Progenitor cell of endocrine pancreas (in vitro differentiated cells): ENCODE data around the gene NOP53. TPM values are rescaled to one million over a fixed set of nuclear protein-coding genes. Genes with fewer than 3 reads are reported as not detected.

Experiments
- DNase-seq: peaks from one replicate; pipeline ENCODE4 v3.0.0; 2021; ENCODE audit warnings: low spot score; ENCODE audit not compliant: unreplicated experiment
- H3K27ac Mint-ChIP-seq: 2 replicates; pipeline ENCODE4 v1.8.0; 2021; ENCODE audit warnings: mild to moderate bottlenecking, moderate library complexity, mixed read lengths
- H3K27me3 Mint-ChIP-seq: 2 replicates; pipeline ENCODE4 v1.8.0; 2021; ENCODE audit warnings: mixed read lengths
- H3K36me3 Mint-ChIP-seq: 2 replicates; pipeline ENCODE4 v1.8.0; 2022; ENCODE audit warnings: mixed read lengths; ENCODE audit not compliant: insufficient read depth
- H3K4me1 Mint-ChIP-seq: 2 replicates; pipeline ENCODE4 v1.8.0; 2021; ENCODE audit warnings: low read depth, mixed read lengths
- H3K4me3 Mint-ChIP-seq: 2 replicates; pipeline ENCODE4 v1.8.0; 2021; ENCODE audit warnings: low read depth, mild to moderate bottlenecking, moderate library complexity, mixed read lengths
- H3K9me3 Mint-ChIP-seq: 2 replicates; pipeline ENCODE4 v1.8.0; 2021; ENCODE audit warnings: low read depth, mixed read lengths
- total RNA-seq: library from RNA; stranded (reverse); gene quantifications from 2 replicates; pipeline ENCODE4 v1.2.1, GENCODE V29; 2021
- TF ChIP-seq, protein P1 (sequence below): fragments of 200-600 bp; sonication (generic); IDR thresholded peaks from one replicate; pipeline ENCODE4 v1.5.0; 2021; ENCODE audit warnings: antibody characterized with exemption, mild to moderate bottlenecking; ENCODE audit not compliant: unreplicated experiment

NOP53 gene
- total RNA-seq, 1 donor from 2014 or later: 301 TPM

DNA sequence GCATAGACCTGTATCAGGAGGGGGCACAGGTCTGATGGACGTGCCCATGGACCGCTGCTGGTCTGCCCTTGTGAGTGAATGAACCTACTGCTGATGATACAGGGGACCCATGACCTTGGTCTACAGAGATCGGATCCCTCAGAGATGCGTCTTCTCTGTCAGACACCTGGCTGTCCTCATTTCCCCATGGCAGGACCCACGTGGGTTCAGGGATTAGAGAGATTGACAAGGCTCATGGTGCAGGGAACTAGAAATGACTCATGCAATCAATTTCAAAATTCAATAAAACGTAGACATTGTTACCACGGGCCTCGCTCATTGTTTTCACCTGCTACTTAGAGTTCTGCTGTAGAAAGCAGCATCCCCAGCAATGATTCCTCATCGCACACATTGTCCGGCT is 60.0 kb downstream of the NOP53 start:
- H3K27ac Mint-ChIP-seq: no peak overlapping the region
- DNase-seq: no peak
- peaks cover 1% of the 10 kb centered on the region for H3K36me3 Mint-ChIP-seq
- TF ChIP-seq, protein P1, sequence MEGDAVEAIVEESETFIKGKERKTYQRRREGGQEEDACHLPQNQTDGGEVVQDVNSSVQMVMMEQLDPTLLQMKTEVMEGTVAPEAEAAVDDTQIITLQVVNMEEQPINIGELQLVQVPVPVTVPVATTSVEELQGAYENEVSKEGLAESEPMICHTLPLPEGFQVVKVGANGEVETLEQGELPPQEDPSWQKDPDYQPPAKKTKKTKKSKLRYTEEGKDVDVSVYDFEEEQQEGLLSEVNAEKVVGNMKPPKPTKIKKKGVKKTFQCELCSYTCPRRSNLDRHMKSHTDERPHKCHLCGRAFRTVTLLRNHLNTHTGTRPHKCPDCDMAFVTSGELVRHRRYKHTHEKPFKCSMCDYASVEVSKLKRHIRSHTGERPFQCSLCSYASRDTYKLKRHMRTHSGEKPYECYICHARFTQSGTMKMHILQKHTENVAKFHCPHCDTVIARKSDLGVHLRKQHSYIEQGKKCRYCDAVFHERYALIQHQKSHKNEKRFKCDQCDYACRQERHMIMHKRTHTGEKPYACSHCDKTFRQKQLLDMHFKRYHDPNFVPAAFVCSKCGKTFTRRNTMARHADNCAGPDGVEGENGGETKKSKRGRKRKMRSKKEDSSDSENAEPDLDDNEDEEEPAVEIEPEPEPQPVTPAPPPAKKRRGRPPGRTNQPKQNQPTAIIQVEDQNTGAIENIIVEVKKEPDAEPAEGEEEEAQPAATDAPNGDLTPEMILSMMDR: no peak
- peaks cover 5% of the 10 kb centered on the region for H3K9me3 Mint-ChIP-seq
- H3K4me1 Mint-ChIP-seq: no peaks in the 10 kb centered on the region
- H3K4me3 Mint-ChIP-seq: no peak overlapping the region
- no peaks in the 10 kb centered on the region for H3K27me3 Mint-ChIP-seq

DNA sequence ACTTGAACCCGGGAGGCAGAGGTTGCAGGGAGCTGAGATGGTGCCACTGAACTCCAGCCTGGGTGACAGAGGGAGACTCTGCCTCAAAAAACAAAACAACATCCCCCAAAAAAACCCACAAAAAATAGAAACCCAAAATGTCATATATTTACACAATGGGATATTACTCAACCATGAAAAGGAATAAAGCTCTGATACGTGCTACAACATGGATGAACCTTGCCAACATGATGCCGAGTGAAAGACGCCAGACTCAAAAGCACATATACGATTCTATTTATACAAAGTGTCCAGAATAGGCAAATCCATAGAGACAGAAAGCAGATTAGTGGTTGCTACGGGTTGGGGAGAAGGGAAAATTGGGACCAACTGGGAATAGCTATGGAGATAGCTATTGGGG is 61.1 kb downstream of the NOP53 start:
- H3K36me3 Mint-ChIP-seq: no peaks in the 10 kb centered on the region
- no peak overlapping the region for H3K4me3 Mint-ChIP-seq
- H3K27ac Mint-ChIP-seq: no peak overlapping the region
- H3K4me1 Mint-ChIP-seq: no peaks in the 10 kb centered on the region
- DNase-seq: no peak
- TF ChIP-seq, protein P1: no peak
- no peaks in the 10 kb centered on the region for H3K9me3 Mint-ChIP-seq
- no peaks in the 10 kb centered on the region for H3K27me3 Mint-ChIP-seq

Other genes with a start within 250 kb of the NOP53 start
- 77.8 and 80.0 TPM in 2 replicates for gene NAPA, start 230.5 kb upstream of the NOP53 start, total RNA-seq
- not detected in 2 replicates for gene ZNF541, start 172.4 kb upstream of the NOP53 start, total RNA-seq
- gene BICRA, start 136.4 kb upstream of the NOP53 start, total RNA-seq: 31.9 and 37.4 TPM in 2 replicates
- gene EHD2, start 32.1 kb upstream of the NOP53 start, total RNA-seq: 0.41 and 0.64 TPM in 2 replicates
- 342 and 392 TPM in 2 replicates for gene SELENOW, start 33.2 kb downstream of the NOP53 start, total RNA-seq
- gene TPRX1, start 59.0 kb downstream of the NOP53 start, total RNA-seq: not detected in 2 replicates
- gene CRX, start 76.4 kb downstream of the NOP53 start, total RNA-seq: not detected in 2 replicates
- gene TPRX2, start 113.7 kb downstream of the NOP53 start, total RNA-seq: not detected in 2 replicates
- not detected in 2 replicates for gene SULT2A1, start 140.8 kb downstream of the NOP53 start, total RNA-seq
- gene BSPH1, start 246.6 kb downstream of the NOP53 start, total RNA-seq: not detected in 2 replicates
- gene ELSPBP1, start 249.1 kb downstream of the NOP53 start, total RNA-seq: not detected in 2 replicates